HepG2 (cell line): ENCODE data around the gene GRM7. TPM values are rescaled to one million over a fixed set of nuclear protein-coding genes. Genes with fewer than 3 reads are reported as not detected.

Experiments used
- ATAC-seq: fragments of 200-7000 bp; cut with Tn5 transposase; 3 replicates; pipeline ENCODE4 v1.9.1; 2020; ENCODE audit warnings: mild to moderate bottlenecking, moderate library complexity
- BruUV-seq: library from RNA; stranded (reverse); fragments of 400-500 nt; replicated peaks from 2 replicates; lab custom pipeline; 2021; lab: Mats Ljungman, UMichigan
- CTCF ChIA-PET: fragments of 300-600 bp; formaldehyde crosslinking; extraction: SDS; loops from one replicate; lab custom pipeline; 2021; ENCODE audit warnings: low total read pairs, inconsistent platforms, low intra/inter-chr PET ratio; lab: Yijun Ruan, JAX
- POLR2A ChIA-PET: fragments of 350-600 bp; sonication (Branson Sonifier 250); formaldehyde crosslinking; loops from one replicate; lab custom pipeline; 2020; ENCODE audit warnings: antibody characterized with exemption, inconsistent platforms; lab: Yijun Ruan, JAX
- DNase-seq: peaks from one replicate; pipeline ENCODE4 v3.0.0-alpha.2; 2015; ENCODE audit warnings: low spot score
- FAIRE-seq: peaks from 3 replicates; lab custom pipeline; 2011; peaks lifted over from hg19 to GRCh38; lab: Jason Lieb, UNC
- H2AFZ ChIP-seq: one replicate; pipeline ENCODE4 v1.6.1; 2011; ENCODE audit warnings: low read length, inconsistent platforms
- H3K27ac ChIP-seq: fragments of 300-600 bp; 3 replicates; pipeline ENCODE4 v1.8.0; 2011; ENCODE audit warnings: mixed run types, mild to moderate bottlenecking, mixed read lengths, low read length, inconsistent platforms; ENCODE audit not compliant: insufficient read depth; ENCODE audit errors: extremely low read length
- H3K27me3 ChIP-seq, 2 experiments: fragments of 200-600 bp in 1 of 2; 2 replicates in 1 of 2; 3 replicates in 1 of 2; pipeline versions ENCODE4 v1.6.0 to v1.8.0; 2011; ENCODE audit warnings: low read length in 2 of 2, mild to moderate bottlenecking in 2 of 2, moderate library complexity in 2 of 2, inconsistent platforms in 1 of 2; ENCODE audit not compliant: insufficient read depth in 2 of 2, control insufficient read depth in 1 of 2
- H3K36me3 ChIP-seq, 2 experiments: fragments of 200-600 bp in 1 of 2; replicated peaks in 1 of 2; 2 replicates in 1 of 2; 3 replicates in 1 of 2; pipeline versions ENCODE4 v1.5.1 to v1.8.0; 2011; ENCODE audit warnings: low read length in 2 of 2, inconsistent platforms in 1 of 2; ENCODE audit not compliant: insufficient read depth in 2 of 2, control insufficient read depth in 1 of 2
- H3K4me1 ChIP-seq: 2 replicates; pipeline ENCODE4 v1.5.1; 2012; ENCODE audit warnings: low read length, inconsistent platforms; ENCODE audit not compliant: insufficient read depth
- H3K4me2 ChIP-seq: 2 replicates; pipeline ENCODE4 v1.6.0; 2011; ENCODE audit warnings: low read depth, low read length, inconsistent platforms
- H3K4me3 ChIP-seq, 3 experiments: fragments of 200-600 bp in 1 of 3; sonication (generic), shearing (Covaris generic) in 1 of 3; replicated peaks in 1 of 3; 2 replicates each; pipeline ENCODE4 v1.5.1; 2011 to 2016; ENCODE audit warnings: low read length in 3 of 3, inconsistent platforms in 2 of 3, low read depth in 2 of 3, mild to moderate bottlenecking in 2 of 3, control low read depth in 1 of 3, mixed read lengths in 1 of 3; ENCODE audit not compliant: insufficient read depth in 1 of 3
- H3K79me2 ChIP-seq: one replicate; pipeline ENCODE4 v1.6.1; 2011; ENCODE audit warnings: low read length, inconsistent platforms; ENCODE audit not compliant: insufficient read depth
- H3K9ac ChIP-seq: 2 replicates; pipeline ENCODE4 v1.6.0; 2011; ENCODE audit warnings: mild to moderate bottlenecking, low read depth, low read length, inconsistent platforms; ENCODE audit not compliant: insufficient read depth
- H3K9me3 ChIP-seq: 2 replicates; pipeline ENCODE4 v1.5.1; 2012; ENCODE audit warnings: mild to moderate bottlenecking, low read length
- H4K20me1 ChIP-seq: 2 replicates; pipeline ENCODE4 v1.6.0; 2011; ENCODE audit warnings: inconsistent platforms, mild to moderate bottlenecking, low read length, moderate library complexity; ENCODE audit not compliant: insufficient read depth
- CHD4 ChIP-seq: fragments of 200-600 bp; sonication (generic); IDR thresholded peaks from 2 replicates; pipeline ENCODE4 v1.7.0; 2017; ENCODE audit warnings: mild to moderate bottlenecking, low read length, borderline replicate concordance
- DZIP1 ChIP-seq: sonication (generic); formaldehyde crosslinking; IDR thresholded peaks from 2 replicates; pipeline ENCODE4 v1.5.0; 2020; ENCODE audit warnings: mild to moderate bottlenecking, missing genetic modification reagents
- ELK4 ChIP-seq: sonication (generic); formaldehyde crosslinking; IDR thresholded peaks from 2 replicates; pipeline ENCODE4 v1.9.0; 2021; ENCODE audit warnings: missing genetic modification reagents, borderline replicate concordance
- NR1H2 ChIP-seq: sonication (generic); formaldehyde crosslinking; IDR thresholded peaks from 2 replicates; pipeline ENCODE4 v1.8.1; 2022; ENCODE audit warnings: low read depth, missing genetic modification reagents, borderline replicate concordance
- SP5 ChIP-seq: IDR thresholded peaks from 2 replicates; pipeline ENCODE4 v1.6.1; 2016; ENCODE audit warnings: low read depth, borderline replicate concordance
- ZNF576 ChIP-seq: sonication (generic); formaldehyde crosslinking; IDR thresholded peaks from 2 replicates; pipeline ENCODE4 v1.4.0; 2020; ENCODE audit warnings: mild to moderate bottlenecking, missing genetic modification reagents
- ZNF616 ChIP-seq: sonication (generic); formaldehyde crosslinking; IDR thresholded peaks from 2 replicates; pipeline ENCODE4 v1.5.0; 2020; ENCODE audit warnings: low read depth, mild to moderate bottlenecking, missing genetic modification reagents
- ZNF784 ChIP-seq: sonication (generic); formaldehyde crosslinking; IDR thresholded peaks from 2 replicates; pipeline ENCODE4 v1.5.1; 2020; ENCODE audit warnings: missing genetic modification reagents, mild to moderate bottlenecking, borderline replicate concordance
- ZUFSP ChIP-seq: sonication (generic); formaldehyde crosslinking; IDR thresholded peaks from 2 replicates; pipeline ENCODE4 v1.9.0; 2021; ENCODE audit warnings: missing genetic modification reagents, mild to moderate bottlenecking, borderline replicate concordance
- WGBS: methylation state at CpG from one replicate; pipeline ENCODE4 v1.1.6; 2017; ENCODE audit warnings: low lambda C conversion rate; 5-methylcytosine and 5-hydroxymethylcytosine counted together
- in situ Hi-C: cut with HindIII; loops from 2 replicates; pipeline ENCODE4 v1.10.0; 2017; ENCODE audit warnings: low pct_unique_long_range_greater_than_20kb; ENCODE audit not compliant: extremely low pct_ligation_motif_present
- intact Hi-C: fragments of 100-400 bp; cut with micrococcal nuclease; formaldehyde crosslinking; loops from one replicate; pipeline ENCODE4 v1.10.0; 2022; ENCODE audit not compliant: unreplicated experiment
- polyA plus RNA-seq, 8 experiments: library from polyadenylated mRNA; depleted of rRNA in 3 of 8; stranded (reverse) in 7 of 8; unstranded in 1 of 8; fragments of >200 nt; fragmentation: Illumina TruSeq in 4 of 8; extraction: Trizol in 4 of 8; gene quantifications; 2 replicates each; pipeline versions ENCODE4 v1.2.1 to v1.2.3, GENCODE V29; 2011 to 2016; ENCODE audit warnings: low read depth in 4 of 8, missing spikeins in 1 of 8, mixed read lengths in 1 of 8; ENCODE audit not compliant: insufficient read depth in 1 of 8
- total RNA-seq, 5 experiments: library from RNA; depleted of rRNA; stranded (reverse); fragments of >200 nt; fragmentation: Illumina TruSeq; extraction: Trizol; gene quantifications; 2 replicates each; pipeline ENCODE4 v1.2.3, GENCODE V29; 2016; ENCODE audit warnings: low read depth in 1 of 5

Gene GRM7
- total and polyA plus RNA-seq, 2 of the 13 experiments (the other 11 are each of a cell fraction or from before 2014, with no cell fraction given): not detected

- POLR2A ChIA-PET: no interaction called here
- DNase-seq: no peak
Observed at GRCh38 chr3:7506606-7507180, 645.8 kb downstream of the GRM7 start.

More at GRCh38 chr3:7506606-7507180, 645.8 kb downstream of the GRM7 start:
- H2AFZ ChIP-seq: no peak overlapping the region
- no peaks in the 10 kb centered on the region for H4K20me1 ChIP-seq
- no peak overlapping the region for H3K4me2 ChIP-seq
- ATAC-seq: no peak
- H3K36me3 ChIP-seq: no peaks in the 10 kb centered on the region
- no peaks in the 10 kb centered on the region for H3K4me1 ChIP-seq
- no peaks in the 10 kb centered on the region for H3K27me3 ChIP-seq
- no peak overlapping the region for H3K9ac ChIP-seq
- intact Hi-C loops (no loop called here), in situ Hi-C loops (no loop called here)
- TF ChIP-seq NR1H2 (CRISPR knock-in tag): no peak
- TF ChIP-seq ZNF784 (CRISPR knock-in tag): no peak
- no peak for TF ChIP-seq ZUFSP (CRISPR knock-in tag)
- TF ChIP-seq ZNF616 (CRISPR knock-in tag): no peak
- no peak for TF ChIP-seq DZIP1 (CRISPR knock-in tag)
- no peak for TF ChIP-seq ZNF576 (CRISPR knock-in tag)
- TF ChIP-seq CHD4: no peak
- no peak for TF ChIP-seq SP5 (CRISPR knock-in tag)
- TF ChIP-seq ELK4: no peak
- 7% methylated on average over 2 of the region's 2 CpGs for WGBS
- no peaks in the 10 kb centered on the region for H3K79me2 ChIP-seq
- CTCF ChIA-PET: no interaction called here
- FAIRE-seq: no peak
- H3K27ac ChIP-seq: no peak overlapping the region
- no peak overlapping the region for H3K4me3 ChIP-seq
- BruUV-seq: no TSS peak
- peaks cover 93% of the 10 kb centered on the region for H3K9me3 ChIP-seq
